HG03442 (cell line): ENCODE data around the gene MBOAT7.
A peak's percentile ranks its signal among the peaks of the same experiment; 100 is the strongest.
"Not testable (repeated sequence)": the region's sequence is repeated elsewhere in the genome, so short reads cannot be mapped to it uniquely, and the experiment has no call there.

ENCODE experiments used
- ATAC-seq: cut with Tn5 transposase; IDR thresholded peaks from one replicate; pipeline ENCODE4 v1.9.1; 2021; ENCODE audit warnings: mild to moderate bottlenecking, moderate library complexity; ENCODE audit not compliant: unreplicated experiment

MBOAT7 gene

DNA sequence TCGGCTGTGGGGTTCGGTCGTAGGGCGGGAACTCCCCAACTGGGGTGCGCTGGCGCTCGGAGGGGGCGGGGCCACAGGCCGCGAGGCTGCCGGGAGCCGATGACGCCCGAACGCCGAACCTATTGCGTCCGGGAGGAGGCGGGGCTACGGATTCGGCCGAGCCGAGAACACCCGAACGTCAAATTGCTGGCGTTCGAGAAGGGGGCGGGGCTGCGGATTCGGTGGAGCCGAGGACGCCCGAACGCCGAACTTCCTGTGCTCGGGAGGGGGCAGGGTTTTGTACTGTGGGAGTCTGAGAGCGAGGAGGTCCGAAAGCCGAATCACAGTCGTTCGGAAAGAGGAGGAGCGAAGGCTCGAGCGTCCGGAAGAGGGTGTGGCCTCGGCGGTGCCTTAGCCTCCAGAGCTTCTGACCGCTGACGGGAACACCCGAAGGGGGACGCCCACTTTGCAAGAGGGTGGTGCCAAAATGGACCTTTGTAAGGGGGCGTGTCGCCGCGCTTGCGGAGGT, 1.2 kb upstream of the MBOAT7 start:
- peak; percentile 41 for ATAC-seq

DNA sequence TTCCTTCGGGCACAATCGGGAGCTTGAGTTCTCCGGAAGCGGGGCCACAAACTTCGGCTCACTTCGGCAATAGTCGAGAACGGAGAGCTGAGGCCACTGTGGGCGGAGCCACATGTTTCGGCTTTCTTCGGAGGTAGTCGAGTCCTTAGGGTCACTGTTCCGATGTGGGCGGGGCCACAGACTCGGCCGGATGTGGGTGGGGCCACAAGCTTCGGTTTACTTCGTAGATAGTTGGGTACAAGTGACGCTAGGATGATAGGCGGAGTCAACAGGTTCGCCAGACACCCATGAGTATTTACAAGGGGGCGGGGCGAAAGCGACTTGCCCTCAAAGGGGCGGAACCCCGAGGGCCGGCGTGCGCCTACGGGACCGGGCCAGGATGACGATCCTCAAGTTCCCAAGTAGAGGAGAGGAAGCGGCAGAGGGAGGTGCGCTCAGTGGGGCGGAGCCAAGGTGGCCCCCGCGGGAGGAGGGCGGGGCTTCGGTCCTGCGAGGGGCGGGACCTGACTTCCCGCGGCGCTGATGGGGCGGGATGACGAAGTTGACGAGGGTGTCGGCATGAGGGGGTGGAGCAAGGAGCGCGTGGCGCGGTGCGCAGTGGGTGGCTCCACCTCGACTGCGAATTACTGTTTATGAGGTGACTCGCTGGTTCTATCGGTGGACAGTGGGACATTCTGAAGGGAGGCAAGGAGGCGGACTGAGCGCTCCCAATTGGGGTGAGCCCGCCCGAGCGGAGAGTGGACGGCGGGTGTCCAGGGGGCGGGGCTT, 539 bp upstream of the MBOAT7 start:
- ATAC-seq, result peak; percentile 43

DNA sequence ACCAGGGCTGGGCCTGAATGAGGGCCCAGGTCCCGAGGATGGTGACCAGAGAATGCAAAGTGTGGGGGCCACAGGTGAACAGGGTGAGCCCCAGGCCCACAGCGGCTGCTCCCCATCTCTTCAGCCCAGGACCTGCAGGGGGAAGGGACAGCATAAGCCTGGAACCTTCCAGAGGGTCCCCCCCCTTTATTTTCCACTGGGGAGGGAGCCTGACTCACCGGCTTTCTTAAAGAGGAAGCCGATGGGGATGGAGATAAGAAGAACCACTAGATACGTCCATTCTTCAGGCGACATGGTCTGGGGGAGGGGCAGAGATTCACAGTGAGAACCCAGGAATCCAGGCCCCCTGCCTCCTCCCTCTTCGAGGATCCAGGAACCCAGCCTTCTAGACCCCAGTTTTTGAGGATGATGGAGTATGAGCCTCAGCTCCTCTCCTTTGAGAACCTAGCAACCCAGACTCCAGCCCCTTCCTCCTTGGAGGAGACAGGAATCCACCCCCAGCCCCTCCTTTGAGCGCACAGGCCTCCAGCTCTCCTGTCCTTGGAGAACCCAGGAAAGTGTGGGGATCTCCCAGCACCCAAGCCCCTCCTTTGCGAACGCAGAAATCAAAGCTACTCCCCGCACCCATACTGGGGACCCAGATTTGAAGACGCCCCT, 1.0 kb downstream of the MBOAT7 start:
- ATAC-seq, result no peak

DNA sequence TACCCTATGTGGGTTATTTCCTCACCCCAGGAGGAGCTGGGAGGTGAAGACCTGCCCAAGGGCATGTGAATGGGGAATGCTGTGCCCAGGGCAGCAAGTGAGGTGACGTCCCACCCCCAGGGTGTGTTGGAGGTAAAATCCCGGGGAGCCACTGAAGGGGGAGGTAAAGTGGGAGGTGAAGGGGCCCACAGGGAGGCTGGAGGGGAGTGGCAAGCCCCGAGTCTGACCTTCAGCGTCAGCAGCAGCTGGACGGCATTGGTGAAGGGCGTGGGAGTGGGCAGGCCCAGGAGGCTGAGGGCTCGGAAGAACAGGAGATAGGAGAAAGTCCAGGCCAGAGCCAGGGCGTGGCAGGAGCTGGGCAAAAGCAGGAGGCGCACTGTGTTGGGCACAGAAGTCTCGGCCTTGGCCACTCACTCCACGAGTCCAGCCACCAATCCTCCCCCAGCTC, 2.4 kb downstream of the MBOAT7 start:
- no peak for ATAC-seq

DNA sequence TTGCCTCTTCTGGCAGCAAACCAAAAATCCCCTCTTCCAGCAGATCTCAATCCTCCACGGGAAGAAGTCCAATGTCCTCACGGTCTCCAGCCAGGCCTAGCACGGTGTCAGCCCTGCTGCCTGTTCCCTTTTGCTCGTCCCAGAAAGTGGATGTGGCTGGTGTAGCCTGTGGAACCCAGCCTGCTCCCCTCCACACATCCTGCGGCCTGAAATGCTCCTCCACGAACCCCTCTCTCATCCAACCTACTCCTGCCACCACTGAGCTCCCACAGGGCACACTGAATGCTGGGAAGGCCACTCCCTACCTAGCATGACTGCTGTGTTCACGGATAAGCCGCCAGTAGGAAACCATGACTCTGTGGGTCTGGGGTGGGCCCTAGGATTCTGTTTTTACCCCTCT, 3.0 kb downstream of the MBOAT7 start:
- no peak for ATAC-seq

DNA sequence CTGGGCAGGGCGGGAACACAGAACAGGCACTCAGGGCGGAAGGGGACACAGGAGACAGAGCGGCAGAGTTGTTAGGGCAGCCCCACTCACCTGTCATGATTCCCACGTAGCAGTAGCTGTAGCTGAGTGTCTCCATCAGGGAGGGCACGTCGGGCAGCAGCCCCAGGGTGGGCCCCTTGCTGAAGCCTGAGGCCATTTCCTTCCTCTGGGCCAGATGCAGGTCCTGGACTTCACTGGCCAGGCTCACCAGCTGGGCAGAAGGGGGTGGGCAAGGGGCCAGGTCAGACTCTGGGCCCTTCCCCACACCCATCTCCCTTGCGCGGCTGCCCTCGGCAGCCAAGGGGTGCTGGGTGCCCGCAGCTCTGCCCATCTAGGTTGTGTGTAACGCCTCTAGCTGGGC, 5.9 kb downstream of the MBOAT7 start:
- ATAC-seq, result no peak

DNA sequence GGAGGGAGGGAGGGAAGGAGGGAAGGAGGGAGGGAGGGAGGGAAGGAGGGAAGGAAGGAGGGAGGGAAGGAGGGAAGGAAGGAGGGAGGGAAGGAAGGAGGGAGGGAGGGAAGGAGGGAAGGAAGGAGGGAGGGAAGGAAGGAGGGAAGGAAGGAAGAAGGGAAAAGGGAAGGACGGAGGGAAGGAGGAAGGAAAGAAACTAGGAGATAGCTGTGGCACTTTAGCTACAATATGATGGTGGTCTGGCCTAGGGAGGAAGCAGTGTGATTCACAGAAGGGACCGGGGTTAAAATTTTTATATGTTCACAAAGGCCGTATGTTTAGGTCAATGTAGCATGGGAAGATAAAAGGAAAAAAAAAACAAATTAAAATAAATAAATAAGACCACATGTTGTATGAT, 7.5 kb downstream of the MBOAT7 start:
- ATAC-seq, result not testable (repeated sequence)

DNA sequence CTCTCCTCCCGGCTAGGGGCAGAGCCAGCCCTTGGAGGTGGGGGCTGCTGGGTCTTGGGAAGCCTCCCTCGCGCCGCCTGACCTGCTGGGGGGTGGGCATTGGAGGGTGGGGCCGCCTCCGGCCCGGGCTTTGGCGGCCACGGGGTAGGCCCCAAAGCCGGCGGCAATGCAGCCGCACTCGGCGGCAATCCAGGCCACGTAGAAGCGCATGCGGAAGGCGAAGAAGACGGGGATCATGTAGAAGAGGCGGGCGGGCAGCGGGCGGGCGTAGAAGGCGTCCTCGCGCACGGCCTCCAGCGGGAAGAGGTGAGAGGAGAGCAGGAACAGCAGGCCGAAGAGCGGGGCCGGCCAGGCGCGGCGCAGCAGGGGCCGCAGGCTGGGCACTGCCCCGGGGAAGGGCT, 8.7 kb downstream of the MBOAT7 start:
- ATAC-seq, result no peak

DNA sequence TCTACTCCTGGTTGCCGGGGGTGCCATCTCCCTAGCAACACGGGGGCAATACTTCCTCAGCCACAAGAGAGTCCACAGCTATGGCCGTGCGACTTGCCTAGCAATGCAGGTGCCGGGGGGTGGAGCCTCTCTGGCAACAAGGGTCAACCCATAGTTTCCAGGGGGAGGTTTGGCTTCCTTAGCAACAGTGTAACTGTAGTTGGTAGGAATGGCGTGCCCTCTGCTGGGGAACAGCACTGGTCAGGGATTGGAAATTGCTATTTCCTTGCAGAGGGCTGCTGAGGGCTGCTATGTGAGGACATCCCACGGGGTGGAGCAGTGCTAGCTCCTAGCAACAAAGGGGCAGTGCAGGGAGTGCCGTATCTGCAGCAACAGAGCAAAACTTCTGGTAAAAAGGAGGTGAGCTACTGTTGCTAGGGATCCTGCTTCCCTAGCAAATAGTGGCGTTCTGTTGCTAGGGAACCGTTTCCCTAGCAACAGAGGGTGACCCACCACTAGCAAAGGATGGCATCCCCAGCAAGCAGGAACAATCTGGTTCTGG, 9.4 kb downstream of the MBOAT7 start:
- no peak for ATAC-seq

DNA sequence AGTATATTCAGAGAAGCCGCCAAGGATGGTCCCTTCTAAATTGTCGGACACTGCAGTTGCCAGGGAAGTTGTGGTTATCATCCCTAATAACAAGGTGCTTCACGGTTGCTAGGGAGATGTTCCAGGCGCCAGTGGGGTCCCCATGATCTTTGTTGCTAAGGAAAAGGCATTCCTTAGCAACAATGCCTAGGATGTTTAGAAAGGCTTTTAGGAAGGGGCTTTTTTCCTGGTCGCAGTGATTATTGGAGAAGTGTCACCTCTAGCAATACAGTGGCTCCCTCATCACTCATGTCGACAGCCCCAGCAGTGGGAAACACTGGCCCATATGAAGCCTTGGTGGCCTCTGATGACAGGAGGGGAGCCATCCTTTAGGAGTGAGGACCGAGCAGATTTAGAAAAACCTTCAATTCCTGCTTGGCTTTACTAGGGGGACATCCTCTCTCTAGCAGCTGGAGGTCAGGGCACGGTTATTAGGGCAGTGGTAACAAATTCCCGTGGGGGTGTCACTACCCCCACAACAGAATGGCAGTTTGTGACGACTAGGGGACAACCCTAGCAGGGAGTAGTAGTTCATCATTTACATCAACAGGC, 10.0 kb downstream of the MBOAT7 start:
- no peak for ATAC-seq

DNA sequence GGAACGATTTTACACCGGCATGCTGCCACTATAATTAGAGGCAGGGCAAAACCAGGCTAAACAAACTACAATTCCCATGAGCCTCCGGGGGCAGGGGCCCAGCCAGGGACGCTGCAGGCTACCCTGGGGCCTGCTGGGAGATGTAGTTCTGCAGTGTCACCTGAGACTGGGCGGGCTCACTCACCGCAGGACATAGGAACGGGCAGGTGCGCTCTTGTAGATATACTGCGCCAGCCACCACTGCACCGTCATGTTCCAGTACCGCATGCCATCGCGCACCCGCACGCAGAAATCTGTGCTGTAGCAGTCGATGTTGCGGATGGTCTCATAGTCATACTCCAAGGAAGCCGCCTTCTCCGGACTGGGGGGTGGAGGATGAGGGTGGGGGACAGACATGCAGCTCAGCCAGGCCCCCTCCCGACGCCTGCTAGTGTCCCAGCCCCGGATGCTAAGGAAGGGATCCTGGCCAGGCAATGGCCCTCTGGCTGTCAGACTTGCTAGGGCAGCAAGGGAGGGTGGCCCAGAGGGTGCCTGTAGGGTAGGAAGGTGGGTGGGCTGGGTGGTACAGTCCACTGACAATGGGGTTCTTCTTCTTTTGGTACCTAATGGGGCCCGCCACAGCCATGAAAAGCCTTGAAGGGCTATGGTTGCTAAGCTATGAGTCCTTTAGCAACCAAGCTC, 10.7 kb downstream of the MBOAT7 start:
- no peak for ATAC-seq

DNA sequence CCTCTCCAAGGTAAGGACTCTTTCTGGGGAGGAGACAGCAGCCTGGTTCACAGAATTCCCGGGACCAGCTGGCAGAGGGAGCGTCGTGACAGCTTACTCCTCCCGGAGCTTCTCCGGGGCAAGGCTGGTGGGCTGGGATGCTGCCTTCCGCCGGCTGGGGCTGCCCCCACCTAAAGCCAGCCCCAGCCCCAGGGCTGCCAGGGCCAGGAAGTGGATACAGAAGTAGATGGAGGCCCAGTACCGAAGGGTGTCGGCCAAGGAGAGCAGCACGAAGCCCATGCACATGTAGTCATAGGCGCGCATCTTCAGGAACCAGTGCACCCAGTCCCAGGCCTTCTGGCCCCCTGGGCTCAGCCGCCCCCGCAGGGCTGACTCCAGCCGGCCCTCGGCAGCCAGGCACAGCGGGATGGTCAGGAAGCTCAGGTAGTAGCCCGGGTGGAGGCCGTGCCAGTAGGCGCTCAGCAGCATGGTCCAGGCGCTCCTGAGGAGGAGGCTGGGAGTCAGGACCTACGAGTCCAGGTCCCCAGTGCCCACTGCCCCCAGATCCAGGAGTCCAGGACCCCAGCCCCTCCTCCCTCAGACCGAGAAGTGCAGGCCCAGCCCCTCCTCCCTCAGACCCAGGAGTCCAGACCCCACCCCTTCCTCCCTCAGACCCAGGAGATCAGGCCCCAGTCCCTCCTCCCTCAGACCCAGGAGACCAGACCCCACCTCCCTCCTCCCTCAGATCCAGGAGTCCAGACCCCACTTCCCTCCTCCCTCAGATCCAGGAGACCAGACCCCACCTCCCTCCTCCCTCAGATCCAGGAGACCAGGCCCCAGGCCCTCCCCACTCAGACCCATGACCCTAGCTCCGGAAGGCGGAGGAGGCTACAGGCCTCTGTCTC, 15.2 kb downstream of the MBOAT7 start:
- no peak for ATAC-seq

DNA sequence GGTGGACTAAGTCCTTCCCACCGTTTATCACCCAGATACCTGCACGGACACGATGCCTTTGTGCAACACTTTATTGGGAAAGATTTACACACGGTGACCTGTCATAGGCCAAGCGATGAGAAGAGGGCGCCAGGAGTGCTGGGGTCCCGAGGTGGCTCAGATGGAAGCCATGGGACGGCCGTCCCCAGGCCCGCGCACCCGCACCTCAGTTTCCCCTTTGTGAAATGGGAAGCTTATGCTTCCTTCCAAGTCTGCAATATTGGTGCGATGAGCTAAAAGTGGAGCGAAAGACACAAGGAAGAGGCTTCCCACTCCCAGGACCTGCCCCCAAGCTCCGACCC, 16.1 kb downstream of the MBOAT7 start:
- no peak for ATAC-seq

DNA sequence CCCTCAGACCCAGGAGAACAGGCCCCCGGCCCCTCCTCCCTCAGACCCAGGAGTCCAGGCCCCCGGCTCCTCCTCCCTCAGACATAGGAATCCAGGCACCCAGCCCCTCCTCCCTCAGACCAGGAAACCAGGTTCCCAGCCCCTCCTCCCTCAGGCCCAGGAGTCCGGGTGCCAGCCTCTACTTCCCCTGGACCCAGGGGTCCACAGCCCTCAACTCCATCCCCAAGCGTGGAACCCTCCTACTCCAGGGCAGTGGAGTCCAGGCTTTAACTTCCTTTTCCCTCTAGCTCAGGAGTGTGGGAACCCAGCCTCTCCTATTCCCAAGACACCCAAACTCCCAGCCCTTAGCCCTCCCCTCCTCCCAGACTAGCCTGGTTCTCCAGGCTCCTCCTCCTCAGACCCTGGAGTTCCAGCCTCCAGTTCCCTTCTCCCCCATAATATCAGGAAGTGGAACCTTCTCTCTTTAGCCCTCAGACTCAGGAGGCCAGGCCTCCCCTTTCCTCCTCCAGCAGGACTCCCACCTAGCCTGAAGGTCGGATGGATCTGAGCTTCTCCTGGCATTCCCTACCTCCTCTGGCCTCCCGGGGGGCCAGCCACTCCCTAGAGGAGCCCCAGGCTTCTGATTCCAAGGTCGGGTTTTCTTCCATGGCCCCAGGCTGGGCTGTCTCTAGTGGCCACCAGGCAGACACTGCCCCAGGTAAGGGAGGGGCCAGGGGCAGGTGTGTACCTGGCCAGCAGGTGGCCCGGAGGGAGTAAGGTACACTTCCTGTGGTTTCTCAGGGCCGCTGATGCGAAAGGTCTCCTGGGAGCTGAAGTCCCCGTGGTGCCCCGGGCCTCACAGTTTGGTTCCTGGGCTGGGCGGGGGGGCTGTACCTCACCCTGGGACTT, 16.7 kb downstream of the MBOAT7 start, which contains the start of gene TMC4:
TMC4 (minus strand) TSS at position 690 of the 888 bp plus-strand sequence; CDS start at position 647, 43 bp downstream.
- ATAC-seq, result no peak

DNA sequence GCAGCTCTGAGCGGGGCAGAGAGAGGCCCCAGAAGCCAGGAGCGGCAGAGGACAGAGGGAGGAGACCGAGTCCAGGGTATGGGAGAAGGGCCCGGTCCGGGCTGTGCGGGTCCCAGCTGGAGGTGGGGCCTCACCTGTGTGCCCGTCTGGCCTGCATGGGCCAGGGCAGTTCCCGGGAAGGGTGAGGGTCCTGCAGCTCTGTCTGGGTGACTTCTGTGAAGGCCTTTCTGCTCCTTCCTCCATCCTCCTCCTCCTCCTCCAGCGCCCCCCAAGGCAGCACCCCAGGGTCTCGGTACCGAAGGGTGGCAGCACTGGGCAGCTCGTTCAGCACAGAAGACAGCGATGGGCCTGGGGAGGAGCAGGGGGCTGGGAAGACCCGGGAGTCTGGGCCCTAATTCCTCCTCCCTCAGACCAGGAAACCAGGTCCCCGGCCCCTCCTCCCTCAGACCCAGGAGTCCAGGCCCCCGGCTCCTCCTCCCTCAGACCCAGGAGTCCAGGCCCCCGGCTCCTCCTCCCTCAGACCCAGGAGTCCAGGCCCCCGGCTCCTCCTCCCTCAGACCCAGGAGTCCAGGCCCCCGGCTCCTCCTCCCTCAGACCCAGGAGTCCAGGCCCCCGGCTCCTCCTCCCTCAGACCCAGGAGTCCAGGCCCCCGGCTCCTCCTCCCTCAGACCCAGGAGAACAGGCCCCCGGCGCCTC, 17.5 kb downstream of the MBOAT7 start:
- not testable (repeated sequence) for ATAC-seq

DNA sequence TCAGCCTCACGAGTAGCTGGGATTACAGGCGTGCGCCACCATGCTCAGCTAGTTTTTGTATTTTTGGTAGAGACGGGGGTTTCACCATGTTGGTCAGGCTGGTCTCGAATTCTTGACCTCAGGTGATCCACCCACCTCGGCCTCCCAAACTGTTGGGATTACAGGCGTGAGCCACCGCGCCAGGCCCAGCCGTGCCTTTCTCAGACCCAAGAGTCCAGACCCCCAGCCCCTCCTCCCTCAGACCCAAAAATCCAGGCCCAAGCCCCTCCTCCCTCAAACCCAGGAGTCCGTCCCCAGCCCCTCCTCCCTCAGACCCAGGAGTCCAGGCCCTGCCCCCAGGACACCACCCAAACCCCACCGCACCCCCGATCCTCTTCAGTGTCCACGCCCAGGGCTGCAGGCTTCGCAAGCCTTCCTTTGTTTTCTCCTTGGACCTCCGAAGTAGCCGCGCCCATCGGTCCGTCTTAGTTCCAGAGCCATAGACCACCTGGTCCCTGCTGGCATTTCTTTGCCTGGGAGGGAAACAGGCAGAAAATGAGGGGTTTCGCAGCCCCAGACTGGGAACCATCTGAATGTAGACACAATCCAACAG, 20.1 kb downstream of the MBOAT7 start:
- no peak for ATAC-seq

DNA sequence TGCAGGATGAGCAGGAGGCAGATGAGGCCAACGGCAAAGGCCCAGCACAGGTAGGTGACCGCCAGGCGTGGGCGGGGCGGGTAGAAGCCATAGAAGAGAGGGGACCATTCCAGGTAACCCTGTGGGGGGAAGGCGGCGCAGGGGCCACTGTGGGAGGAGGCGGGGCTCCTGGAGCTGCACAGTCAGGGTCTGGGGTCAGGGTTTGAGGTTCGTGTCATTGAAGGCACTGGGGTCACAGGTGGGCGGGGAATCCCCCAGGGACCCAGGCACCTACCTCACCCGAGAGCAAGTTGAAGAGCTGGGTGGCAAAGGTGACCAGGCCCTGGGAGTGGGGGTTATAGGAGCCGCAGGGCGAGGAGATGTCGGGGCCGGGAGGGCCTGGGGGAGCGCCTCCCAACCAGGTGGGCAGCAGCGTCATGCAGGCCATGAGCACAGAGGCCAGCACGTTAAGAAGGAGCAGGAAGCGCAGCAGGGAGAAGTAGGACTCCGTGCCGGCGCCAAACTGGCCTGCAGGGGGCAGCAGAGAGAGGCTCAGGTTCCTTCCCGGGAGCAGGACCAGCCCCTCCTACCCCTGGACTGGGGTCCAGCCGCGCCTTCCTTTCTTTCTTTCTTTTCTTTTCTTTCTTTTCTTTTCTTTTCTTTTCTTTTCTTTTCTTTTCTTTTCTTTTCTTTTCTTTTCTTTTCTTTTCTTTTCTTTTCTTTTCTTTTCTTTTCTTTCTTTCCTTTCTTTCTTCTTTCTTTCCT, 21.0 kb downstream of the MBOAT7 start:
- ATAC-seq, result peak; percentile 50
